Measurements from ENCODE around the gene DENND4A. TPM values are rescaled to one million over a fixed set of nuclear protein-coding genes. Genes with fewer than 3 reads are reported as not detected.
A peak's percentile ranks its signal among the peaks of the same experiment; 100 is the strongest.

DENND4A gene
- total and polyA plus RNA-seq, 9 of the 15 experiments (the other 6 are each of a cell fraction or from before 2014, with no cell fraction given) = 6.8 to 32.3 (median 19.9) TPM

GRCh38 chr15:65757256-65757655, 34.8 kb downstream of the DENND4A start (continued):
- no peak for TF ChIP-seq SLC30A9 (CRISPR knock-in tag; IDR thresholded peaks at IDR 0.05)
- TF ChIP-seq KLF10 (CRISPR knock-in tag; IDR thresholded peaks at IDR 0.05) = no peak
- TF ChIP-seq PCBP2 (IDR thresholded peaks at IDR 0.05; ENCODE audit: low read depth, low read length, poor library complexity, severe bottlenecking) = no peak
- no peak for TF ChIP-seq ZNF583 (CRISPR knock-in tag; IDR thresholded peaks at IDR 0.05)
- peak; percentile 56 for TF ChIP-seq CBFA2T2 (conservative IDR thresholded peaks at IDR 0.05)
- no peak for TF ChIP-seq BCLAF1 (IDR thresholded peaks at IDR 0.05; ENCODE audit: borderline replicate concordance in 1 of 2, control insufficient read depth in 1 of 2, low read depth in 2 of 2, low read length in 1 of 2)
- no peak for TF ChIP-seq ELF2 (CRISPR knock-in tag; IDR thresholded peaks at IDR 0.05)
- no peak for TF ChIP-seq MTF1 (CRISPR knock-in tag; IDR thresholded peaks at IDR 0.05; ENCODE audit: borderline replicate concordance)
- peak; percentile 78 for TF ChIP-seq CBFA2T3 (IDR thresholded peaks at IDR 0.05)
- no peak for TF ChIP-seq SIX5 (IDR thresholded peaks at IDR 0.05; ENCODE audit: borderline replicate concordance in 1 of 2, insufficient read depth in 1 of 2, low read depth in 1 of 2, low read length in 2 of 2)
- TF ChIP-seq POLR2G (IDR thresholded peaks at IDR 0.05; ENCODE audit: low read depth, low read length) = no peak
- no peak for TF ChIP-seq SRSF9 (IDR thresholded peaks at IDR 0.05; ENCODE audit: borderline replicate concordance, low read depth, low read length)
- TF ChIP-seq CEBPZ (IDR thresholded peaks at IDR 0.05; ENCODE audit: borderline replicate concordance, low read depth, low read length) = no peak
- no peak for TF ChIP-seq XRCC4 (IDR thresholded peaks at IDR 0.05; ENCODE audit: extremely low read depth, insufficient read depth, insufficient read length)
- TF ChIP-seq TAL1 (IDR thresholded peaks at IDR 0.05) = peak; percentile 38; the same call in 1 of the 2 replicates
- no peak for TF ChIP-seq MAFK (IDR thresholded peaks at IDR 0.05; ENCODE audit: low read length)
- TF ChIP-seq NR1H2 (CRISPR knock-in tag; IDR thresholded peaks at IDR 0.05) = no peak
- TF ChIP-seq, protein P1, sequence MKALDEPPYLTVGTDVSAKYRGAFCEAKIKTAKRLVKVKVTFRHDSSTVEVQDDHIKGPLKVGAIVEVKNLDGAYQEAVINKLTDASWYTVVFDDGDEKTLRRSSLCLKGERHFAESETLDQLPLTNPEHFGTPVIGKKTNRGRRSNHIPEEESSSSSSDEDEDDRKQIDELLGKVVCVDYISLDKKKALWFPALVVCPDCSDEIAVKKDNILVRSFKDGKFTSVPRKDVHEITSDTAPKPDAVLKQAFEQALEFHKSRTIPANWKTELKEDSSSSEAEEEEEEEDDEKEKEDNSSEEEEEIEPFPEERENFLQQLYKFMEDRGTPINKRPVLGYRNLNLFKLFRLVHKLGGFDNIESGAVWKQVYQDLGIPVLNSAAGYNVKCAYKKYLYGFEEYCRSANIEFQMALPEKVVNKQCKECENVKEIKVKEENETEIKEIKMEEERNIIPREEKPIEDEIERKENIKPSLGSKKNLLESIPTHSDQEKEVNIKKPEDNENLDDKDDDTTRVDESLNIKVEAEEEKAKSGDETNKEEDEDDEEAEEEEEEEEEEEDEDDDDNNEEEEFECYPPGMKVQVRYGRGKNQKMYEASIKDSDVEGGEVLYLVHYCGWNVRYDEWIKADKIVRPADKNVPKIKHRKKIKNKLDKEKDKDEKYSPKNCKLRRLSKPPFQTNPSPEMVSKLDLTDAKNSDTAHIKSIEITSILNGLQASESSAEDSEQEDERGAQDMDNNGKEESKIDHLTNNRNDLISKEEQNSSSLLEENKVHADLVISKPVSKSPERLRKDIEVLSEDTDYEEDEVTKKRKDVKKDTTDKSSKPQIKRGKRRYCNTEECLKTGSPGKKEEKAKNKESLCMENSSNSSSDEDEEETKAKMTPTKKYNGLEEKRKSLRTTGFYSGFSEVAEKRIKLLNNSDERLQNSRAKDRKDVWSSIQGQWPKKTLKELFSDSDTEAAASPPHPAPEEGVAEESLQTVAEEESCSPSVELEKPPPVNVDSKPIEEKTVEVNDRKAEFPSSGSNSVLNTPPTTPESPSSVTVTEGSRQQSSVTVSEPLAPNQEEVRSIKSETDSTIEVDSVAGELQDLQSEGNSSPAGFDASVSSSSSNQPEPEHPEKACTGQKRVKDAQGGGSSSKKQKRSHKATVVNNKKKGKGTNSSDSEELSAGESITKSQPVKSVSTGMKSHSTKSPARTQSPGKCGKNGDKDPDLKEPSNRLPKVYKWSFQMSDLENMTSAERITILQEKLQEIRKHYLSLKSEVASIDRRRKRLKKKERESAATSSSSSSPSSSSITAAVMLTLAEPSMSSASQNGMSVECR (CRISPR knock-in tag; IDR thresholded peaks at IDR 0.05) = no peak
